ENCODE results near the gene CLCA1.

- TF ChIP-seq CTCF (IDR thresholded peaks at IDR 0.05) (no peak), POLR2A (IDR thresholded peaks at IDR 0.05) (no peak)
These were observed 18.5 kb downstream of the CLCA1 start for GRCh38 chr1:86487131-86487810.

Measured in testis (tissue), 2 donors.